IPS DF 19.7 (cell line): ENCODE results near the gene UBA5.

Experiments used
- DNase-seq: peaks from one replicate; pipeline ENCODE4 v3.0.0-alpha.2; 2013; ENCODE audit warnings: low read depth, low spot score

Gene UBA5

DNA sequence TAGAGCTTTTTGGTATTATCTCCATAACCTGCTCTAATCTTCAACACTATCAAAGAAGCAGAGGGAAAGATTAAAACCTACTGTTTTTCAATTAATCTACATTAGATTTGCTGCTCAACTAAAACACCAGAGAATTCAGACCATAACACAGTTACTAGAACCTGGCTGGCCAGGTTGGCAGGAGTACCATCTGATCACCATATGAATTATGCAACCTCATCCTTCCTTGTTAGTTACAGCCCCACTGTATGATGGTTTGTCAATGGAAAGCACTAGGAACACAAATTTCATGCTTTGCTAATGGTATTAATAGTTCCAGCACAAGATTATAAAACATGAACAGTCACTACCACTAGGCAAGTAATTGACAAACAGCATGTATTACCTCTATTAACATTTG lies 56.2 kb downstream of the UBA5 start:
- DNase-seq = no peak

DNA sequence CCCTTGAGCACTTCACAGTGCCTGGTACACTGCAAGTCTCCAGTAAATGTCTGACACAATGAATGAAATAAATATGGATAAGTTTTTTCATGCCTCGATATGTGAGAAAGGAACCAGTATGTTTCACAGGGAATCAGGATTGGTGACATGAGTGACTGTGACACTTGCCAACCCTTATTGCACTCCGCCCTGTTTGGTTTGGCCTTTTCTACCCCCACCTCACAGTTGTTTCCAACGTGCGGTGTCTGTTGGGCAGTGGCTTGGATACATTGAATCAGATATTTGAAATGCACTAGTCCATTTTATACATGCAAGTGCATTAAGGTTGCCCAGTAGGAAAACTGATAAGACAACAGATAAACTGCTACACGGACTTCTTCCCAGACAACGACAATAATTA lies 60.1 kb downstream of the UBA5 start:
- DNase-seq = no peak

GRCh38 chr3:132721479-132722164 lies 61.5 kb downstream of the UBA5 start:
- no peak for DNase-seq

GRCh38 chr3:132722165-132723023 lies 62.3 kb downstream of the UBA5 start, which contains the start of gene NPHP3:
Gene NPHP3 (minus strand): TSS chr3:132722409. CDS start chr3:132722355, 54 bp downstream.
- DNase-seq = no peak

GRCh38 chr3:132723024-132723950 lies 63.2 kb downstream of the UBA5 start:
- no peak for DNase-seq

DNA sequence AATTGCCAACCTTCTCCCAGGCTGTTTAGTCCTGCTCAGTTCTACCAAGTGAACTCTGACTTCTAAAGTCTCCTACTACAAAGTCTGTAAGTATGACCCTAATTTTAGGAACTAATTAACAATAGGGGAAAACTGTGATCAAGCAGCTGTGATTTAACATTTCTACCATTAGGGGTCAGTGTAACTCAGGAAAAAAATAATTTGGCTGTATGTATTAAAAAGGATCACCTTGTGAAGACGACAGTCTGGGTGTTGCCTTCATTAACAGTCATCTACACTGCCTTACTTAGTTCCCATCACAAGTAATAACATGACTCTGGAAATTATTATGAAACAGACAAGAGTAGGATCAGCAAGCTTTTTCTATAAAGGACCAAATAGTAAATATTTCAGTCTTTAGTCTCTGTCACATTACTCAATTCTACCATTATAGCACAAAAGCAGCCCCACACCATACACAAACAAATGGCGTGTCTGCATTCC lies 66.3 kb downstream of the UBA5 start:
- no peak for DNase-seq
